ENCODE measurements around the gene DHFR. TPM values are rescaled to one million over a fixed set of nuclear protein-coding genes. Genes with fewer than 3 reads are reported as not detected.
"Not testable (repeated sequence)": the region's sequence is repeated elsewhere in the genome, so short reads cannot be mapped to it uniquely, and the experiment has no call there.

The DHFR gene
- total and polyA plus RNA-seq, 7 donors = 4.4 to 26.3 (median 11.0) TPM

GRCh38 chr5:80662108-80662507 lies 7.3 kb upstream of the DHFR start:
- Histone ChIP-seq H3K9me3 (no peaks in the 10 kb centered on the region), H3K36me3 (ENCODE audit: insufficient read depth in 1 of 2, low read depth in 1 of 2) (peaks cover 3 to 66% of the 10 kb centered on the region in 2 donors), H3K27me3 (ENCODE audit: insufficient read depth in 3 of 3, low read length in 2 of 3) (no peaks in the 10 kb centered on the region), H3K27ac (no peak overlapping the region), H3K4me1 (no peaks in the 10 kb centered on the region), H3K4me3 (no peak overlapping the region)
- TF ChIP-seq CTCF (IDR thresholded peaks at IDR 0.05) = no peak
- intact Hi-C loops (cut with DNase I) = no loop called here
- no peak for ATAC-seq
- DNase-seq = no peak
- WGBS, 3 donors = 94 to 100% (median 94%) methylated on average over 1 of the region's 1 CpG

- peaks cover 3 to 61% of the 10 kb centered on the region in 2 donors for H3K36me3 ChIP-seq (ENCODE audit: insufficient read depth in 1 of 2, low read depth in 1 of 2)
- H3K27me3 ChIP-seq (ENCODE audit: insufficient read depth in 3 of 3, low read length in 2 of 3); H3K4me3 ChIP-seq; DNase-seq; intact Hi-C loops (cut with DNase I); ATAC-seq; H3K9me3 ChIP-seq; H3K4me1 ChIP-seq; H3K27ac ChIP-seq: not testable (repeated sequence)
- 75 to 88% (median 85%) methylated on average over 7 of the region's 7 CpGs for WGBS, 3 donors
Measured at GRCh38 chr5:80660661-80661060, 5.9 kb upstream of the DHFR start.

- H3K27ac ChIP-seq = no peak overlapping the region
- DNase-seq (no peak), ATAC-seq (no peak)
- no peak for TF ChIP-seq CTCF (IDR thresholded peaks at IDR 0.05)
- H3K36me3 ChIP-seq (ENCODE audit: insufficient read depth in 1 of 2, low read depth in 1 of 2) = peaks cover 3 to 50% of the 10 kb centered on the region in 2 donors
- 84 to 95% (median 85%) methylated on average over 5 of the region's 5 CpGs for WGBS, 3 donors
- H3K27me3 ChIP-seq (ENCODE audit: insufficient read depth in 3 of 3, low read length in 2 of 3) = no peaks in the 10 kb centered on the region
- intact Hi-C loops (cut with DNase I) = loop anchor here (5.0 kb wide), 1 partner anchor 172 kb away; the partner anchor contains the start of gene FAM151B (in 2 of the 2)
- H3K4me1 ChIP-seq = peaks cover 6% of the 10 kb centered on the region
- H3K4me3 ChIP-seq = no peak overlapping the region
- H3K9me3 ChIP-seq = no peaks in the 10 kb centered on the region
Measured at GRCh38 chr5:80659106-80659505, 4.3 kb upstream of the DHFR start.

GRCh38 chr5:80656425-80656824 lies 1.6 kb upstream of the DHFR start:
- Histone ChIP-seq H3K4me1 (peaks cover 11% of the 10 kb centered on the region), H3K36me3 (ENCODE audit: insufficient read depth in 1 of 2, low read depth in 1 of 2) (peaks cover 3 to 50% of the 10 kb centered on the region in 2 donors), H3K27me3 (ENCODE audit: insufficient read depth in 3 of 3, low read length in 2 of 3) (no peaks in the 10 kb centered on the region), H3K4me3 (no peak overlapping the region), H3K27ac (no peak overlapping the region), H3K9me3 (no peaks in the 10 kb centered on the region)
- no peak for DNase-seq
- WGBS, 3 donors = 40 to 81% (median 70%) methylated on average over 1 of the region's 1 CpG
- ATAC-seq = no peak
- no peak for TF ChIP-seq CTCF (IDR thresholded peaks at IDR 0.05)
- intact Hi-C loops (cut with DNase I) = loop anchor here (5.0 kb wide), 1 partner anchor 169 kb away; the partner anchor contains the start of gene FAM151B (in 2 of the 2)

GRCh38 chr5:80655231-80655774 lies 520 bp upstream of the DHFR start:
- H3K27ac ChIP-seq = peak overlapping the region; percentile 94
- 24 to 28% (median 25%) methylated on average over 7 of the region's 7 CpGs for WGBS, 3 donors
- peak overlapping the region; percentile 96 for H3K4me3 ChIP-seq
- H3K4me1 ChIP-seq = peaks cover 11% of the 10 kb centered on the region
- ATAC-seq = no peak
- peaks cover 2 to 42% of the 10 kb centered on the region in 2 donors for H3K36me3 ChIP-seq (ENCODE audit: insufficient read depth in 1 of 2, low read depth in 1 of 2)
- no peaks in the 10 kb centered on the region for H3K9me3 ChIP-seq
- no peaks in the 10 kb centered on the region for H3K27me3 ChIP-seq (ENCODE audit: insufficient read depth in 3 of 3, low read length in 2 of 3)
- DNase-seq = no peak
- intact Hi-C loops (cut with DNase I) = loop anchor here (5.0 kb wide), 1 partner anchor 168 kb away; the partner anchor contains the start of gene FAM151B (in 2 of the 2)
- TF ChIP-seq CTCF (IDR thresholded peaks at IDR 0.05) = no peak
